HCT116 (cell line): ENCODE measurements around the gene RFX2. TPM values are rescaled to one million over a fixed set of nuclear protein-coding genes. Genes with fewer than 3 reads are reported as not detected.

ENCODE experiments used
- ATAC-seq: fragments of 200-7000 bp; cut with Tn5 transposase; 2 replicates; pipeline ENCODE4 v1.9.1; 2020; ENCODE audit warnings: mild to moderate bottlenecking, moderate library complexity
- BruUV-seq: library from RNA; stranded (reverse); fragments of 400-500 nt; replicated peaks from 2 replicates; lab custom pipeline; 2021; lab: Mats Ljungman, UMichigan
- CTCF ChIA-PET: fragments of 300-600 bp; sonication (Branson Sonifier 250); formaldehyde crosslinking; loops from one replicate; lab custom pipeline; 2021; ENCODE audit warnings: antibody characterized with exemption; lab: Charles Lee
- POLR2A ChIA-PET: fragments of 300-600, 350-600 bp; sonication (Branson Sonifier 250); formaldehyde crosslinking; loops from one replicate; lab custom pipeline; 2021; ENCODE audit warnings: antibody characterized with exemption; lab: Charles Lee
- RAD21 ChIA-PET, 2 experiments: fragments of 300-600 bp; sonication (Branson Sonifier 250); formaldehyde crosslinking; loops; one replicate each; lab custom pipeline; 2023; ENCODE audit warnings: low total read pairs in 2 of 2; ENCODE audit not compliant: uncharacterized antibody in 2 of 2, unreplicated experiment in 2 of 2, low non-redundant PET in 1 of 2; lab: Charles Lee
- DNase-seq: peaks from one replicate; pipeline ENCODE4 v3.0.0-alpha.2; 2010; ENCODE audit warnings: low read depth, low spot score
- H2AFZ ChIP-seq: fragments of 200-600 bp; shearing (Covaris generic), sonication (generic); 2 replicates; pipeline ENCODE4 v1.6.1; 2017; ENCODE audit warnings: low read depth, mixed run types, mixed read lengths, antibody characterized with exemption, low read length; ENCODE audit not compliant: poor library complexity, severe bottlenecking
- H3K27ac ChIP-seq: 2 replicates; pipeline ENCODE4 v1.5.1; 2012; ENCODE audit warnings: low read depth, low read length
- H3K27me3 ChIP-seq: fragments of 200-600 bp; sonication (generic); 2 replicates; pipeline ENCODE4 v1.6.1; 2016; ENCODE audit warnings: mixed run types, low read length, mixed read lengths; ENCODE audit not compliant: insufficient read depth
- H3K36me3 ChIP-seq, 2 experiments: fragments of 200-500 bp in 1 of 2; fragments of 200-600 bp in 1 of 2; sonication (Bioruptor generic) in 1 of 2; sonication (generic) in 1 of 2; 2 replicates each; pipeline versions ENCODE4 v1.5.1 to v1.6.1; 2014 to 2016; ENCODE audit warnings: low read length in 2 of 2, inconsistent platforms in 1 of 2, mixed read lengths in 1 of 2, mixed run types in 1 of 2; ENCODE audit not compliant: insufficient read depth in 2 of 2, control insufficient read depth in 1 of 2
- H3K4me1 ChIP-seq, 2 experiments: fragments of 200-600 bp in 1 of 2; sonication (generic) in 1 of 2; 2 replicates each; pipeline versions ENCODE4 v1.5.1 to v1.6.1; 2012 to 2017; ENCODE audit warnings: low read length in 2 of 2, inconsistent platforms in 1 of 2, mild to moderate bottlenecking in 1 of 2, mixed read lengths in 1 of 2, mixed run types in 1 of 2, moderate library complexity in 1 of 2; ENCODE audit not compliant: insufficient read depth in 2 of 2, control insufficient read depth in 1 of 2
- H3K4me2 ChIP-seq: fragments of 200-600 bp; sonication (generic); 2 replicates; pipeline ENCODE4 v1.6.1; 2017; ENCODE audit warnings: mixed run types, low read length, mixed read lengths
- H3K4me3 ChIP-seq, 2 experiments: fragments of 200-600 bp in 1 of 2; sonication (generic) in 1 of 2; replicated peaks in 1 of 2; 2 replicates each; pipeline ENCODE4 v1.5.1; 2011 to 2016; ENCODE audit warnings: low read length in 2 of 2, control low read depth in 1 of 2, low read depth in 1 of 2, mild to moderate bottlenecking in 1 of 2, mixed read lengths in 1 of 2, mixed run types in 1 of 2
- H3K79me2 ChIP-seq: fragments of 200-600 bp; sonication (generic); 2 replicates; pipeline ENCODE4 v1.6.1; 2017; ENCODE audit warnings: mild to moderate bottlenecking, mixed run types, low read length, moderate library complexity, mixed read lengths; ENCODE audit not compliant: insufficient read depth
- H3K9ac ChIP-seq: fragments of 200-600 bp; sonication (generic); 2 replicates; pipeline ENCODE4 v1.6.1; 2016; ENCODE audit warnings: low read length, mixed read lengths
- H3K9me2 ChIP-seq: fragments of 200-600 bp; sonication (generic), shearing (Covaris generic); 2 replicates; pipeline ENCODE4 v1.6.1; 2017; ENCODE audit warnings: mixed run types, mild to moderate bottlenecking, moderate library complexity; ENCODE audit not compliant: insufficient read depth
- H3K9me3 ChIP-seq, 2 experiments: fragments of 200-500 bp in 1 of 2; fragments of 200-600 bp in 1 of 2; sonication (Bioruptor generic) in 1 of 2; sonication (generic) in 1 of 2; 2 replicates each; pipeline ENCODE4 v1.6.1; 2014 to 2017; ENCODE audit warnings: low read length in 2 of 2, mixed read lengths in 2 of 2, inconsistent platforms in 1 of 2, low read depth in 1 of 2, mild to moderate bottlenecking in 1 of 2, mixed run types in 1 of 2, moderate library complexity in 1 of 2; ENCODE audit not compliant: control insufficient read depth in 1 of 2, insufficient read depth in 1 of 2
- H4K20me1 ChIP-seq: fragments of 200-600 bp; sonication (generic), shearing (Covaris generic); 2 replicates; pipeline ENCODE4 v1.6.1; 2017; ENCODE audit warnings: mixed run types, mild to moderate bottlenecking, moderate library complexity; ENCODE audit not compliant: insufficient read depth
- CBX3 ChIP-seq: IDR thresholded peaks from 2 replicates; pipeline ENCODE4 v1.6.1; 2012; ENCODE audit warnings: low read depth
- EGR1 ChIP-seq: IDR thresholded peaks from 2 replicates; pipeline ENCODE4 v1.6.1; 2012; ENCODE audit warnings: low read depth
- ELF1 ChIP-seq: IDR thresholded peaks from 2 replicates; pipeline ENCODE4 v1.6.1; 2012; ENCODE audit warnings: low read depth, borderline replicate concordance
- EZH2 ChIP-seq: fragments of 200-600 bp; sonication (generic); IDR thresholded peaks from 2 replicates; pipeline ENCODE4 v1.6.1; 2017; ENCODE audit warnings: antibody characterized with exemption, mixed run types
- EZH2phosphoT487 ChIP-seq: fragments of 200-600 bp; IDR thresholded peaks from 2 replicates; pipeline ENCODE4 v1.6.1; 2018; ENCODE audit warnings: antibody characterized with exemption, borderline replicate concordance
- FOSL1 ChIP-seq: IDR thresholded peaks from 2 replicates; pipeline ENCODE4 v1.6.1; 2012; ENCODE audit warnings: low read depth
- POLR2A ChIP-seq: IDR thresholded peaks from 2 replicates; pipeline ENCODE4 v1.7.0; 2011; ENCODE audit warnings: borderline replicate concordance; ENCODE audit not compliant: insufficient read depth, insufficient read length; ENCODE audit errors: extremely low read depth
- SIN3A ChIP-seq: IDR thresholded peaks from 2 replicates; pipeline ENCODE4 v1.6.1; 2012; ENCODE audit warnings: low read depth
- SRF ChIP-seq: IDR thresholded peaks from 2 replicates; pipeline ENCODE4 v1.6.1; 2012; ENCODE audit warnings: low read depth
- TCF7L2 ChIP-seq: IDR thresholded peaks from 2 replicates; pipeline ENCODE4 v1.7.0; 2011; ENCODE audit warnings: borderline replicate concordance, inconsistent platforms; ENCODE audit not compliant: insufficient read depth, insufficient read length; ENCODE audit errors: extremely low read depth
- ZFX ChIP-seq: fragments of 450-650 bp; IDR thresholded peaks from 2 replicates; pipeline ENCODE4 v1.6.1; 2017
- ZNF274 ChIP-seq: fragments of 200-500 bp; sonication (Bioruptor generic); IDR thresholded peaks from 2 replicates; pipeline ENCODE4 v1.6.1; 2014; ENCODE audit warnings: mild to moderate bottlenecking, low read depth, low read length, inconsistent platforms
- intact Hi-C: fragments of 100-400 bp; cut with micrococcal nuclease; formaldehyde crosslinking; loops from 2 replicates; pipeline ENCODE4 v1.10.0; 2022
- total RNA-seq: library from RNA; stranded (reverse); gene quantifications from one replicate; pipeline ENCODE4 v1.2.1, GENCODE V29; 2021; ENCODE audit not compliant: unreplicated experiment
- TF ChIP-seq, protein P1 (sequence below): IDR thresholded peaks from 2 replicates; pipeline ENCODE4 v1.6.1; 2012
- TF ChIP-seq, protein P2 (sequence below): IDR thresholded peaks from 2 replicates; pipeline ENCODE4 v1.6.1; 2012
- TF ChIP-seq, protein P3 (sequence below), 3 experiments: fragments of 200-600 bp in 1 of 3; sonication (generic) in 1 of 3; IDR thresholded peaks in 2 of 3; conservative IDR thresholded peaks in 1 of 3; 2 replicates each; pipeline ENCODE4 v1.5.1; 2012 to 2017; ENCODE audit warnings: low read depth in 2 of 3, low read length in 2 of 3, antibody characterized with exemption in 1 of 3, borderline replicate concordance in 1 of 3, control low read depth in 1 of 3, mild to moderate bottlenecking in 1 of 3, mixed read lengths in 1 of 3, mixed run types in 1 of 3, moderate library complexity in 1 of 3; ENCODE audit not compliant: insufficient read depth in 1 of 3
- TF ChIP-seq, protein P4 (sequence below): IDR thresholded peaks from 2 replicates; pipeline ENCODE4 v1.6.1; 2011; ENCODE audit warnings: mild to moderate bottlenecking, low read length, moderate library complexity; ENCODE audit not compliant: insufficient replicate concordance; ENCODE audit errors: extremely low read depth

RFX2 gene
- total RNA-seq, 1 experiment from 2014 or later, result 13.7 TPM

DNA sequence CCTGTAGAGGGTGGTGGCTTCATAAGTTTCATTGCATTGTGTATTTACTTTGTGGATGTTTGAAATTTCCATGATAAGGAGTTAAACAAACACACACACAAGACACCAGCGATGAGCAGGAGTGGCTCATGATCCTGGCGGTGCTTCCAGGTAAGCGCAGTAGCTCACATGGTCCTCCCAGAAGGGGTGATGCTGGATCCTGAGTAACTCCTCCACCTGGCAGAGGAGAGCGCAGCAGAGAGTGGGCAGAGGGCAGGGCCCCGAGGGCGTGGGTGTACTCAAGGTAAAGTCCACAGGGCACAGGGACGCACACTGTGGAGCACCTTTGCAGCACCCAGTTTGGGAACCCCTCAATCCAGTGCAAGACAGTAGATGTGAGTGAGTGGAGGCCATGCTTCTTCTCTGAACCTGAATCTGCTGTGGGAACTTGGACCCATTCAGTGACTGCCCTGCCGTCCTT, 54.0 kb downstream of the RFX2 start:
- intact Hi-C loops, result no loop called here
- no peak for ATAC-seq
- H4K20me1 ChIP-seq, result no peaks in the 10 kb centered on the region
- H3K36me3 ChIP-seq, result no peaks in the 10 kb centered on the region
- H3K4me1 ChIP-seq, result peaks cover 4 to 31% of the 10 kb centered on the region in 2 experiments; a peak in 3 of 4 replicates
- TF ChIP-seq SIN3A, result no peak
- TF ChIP-seq CBX3, result no peak
- TF ChIP-seq SRF, result no peak
- TF ChIP-seq, protein P1, sequence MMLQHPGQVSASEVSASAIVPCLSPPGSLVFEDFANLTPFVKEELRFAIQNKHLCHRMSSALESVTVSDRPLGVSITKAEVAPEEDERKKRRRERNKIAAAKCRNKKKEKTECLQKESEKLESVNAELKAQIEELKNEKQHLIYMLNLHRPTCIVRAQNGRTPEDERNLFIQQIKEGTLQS, result no peak
- TF ChIP-seq, protein P2, sequence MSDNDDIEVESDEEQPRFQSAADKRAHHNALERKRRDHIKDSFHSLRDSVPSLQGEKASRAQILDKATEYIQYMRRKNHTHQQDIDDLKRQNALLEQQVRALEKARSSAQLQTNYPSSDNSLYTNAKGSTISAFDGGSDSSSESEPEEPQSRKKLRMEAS, result no peak
- TF ChIP-seq, protein P3, sequence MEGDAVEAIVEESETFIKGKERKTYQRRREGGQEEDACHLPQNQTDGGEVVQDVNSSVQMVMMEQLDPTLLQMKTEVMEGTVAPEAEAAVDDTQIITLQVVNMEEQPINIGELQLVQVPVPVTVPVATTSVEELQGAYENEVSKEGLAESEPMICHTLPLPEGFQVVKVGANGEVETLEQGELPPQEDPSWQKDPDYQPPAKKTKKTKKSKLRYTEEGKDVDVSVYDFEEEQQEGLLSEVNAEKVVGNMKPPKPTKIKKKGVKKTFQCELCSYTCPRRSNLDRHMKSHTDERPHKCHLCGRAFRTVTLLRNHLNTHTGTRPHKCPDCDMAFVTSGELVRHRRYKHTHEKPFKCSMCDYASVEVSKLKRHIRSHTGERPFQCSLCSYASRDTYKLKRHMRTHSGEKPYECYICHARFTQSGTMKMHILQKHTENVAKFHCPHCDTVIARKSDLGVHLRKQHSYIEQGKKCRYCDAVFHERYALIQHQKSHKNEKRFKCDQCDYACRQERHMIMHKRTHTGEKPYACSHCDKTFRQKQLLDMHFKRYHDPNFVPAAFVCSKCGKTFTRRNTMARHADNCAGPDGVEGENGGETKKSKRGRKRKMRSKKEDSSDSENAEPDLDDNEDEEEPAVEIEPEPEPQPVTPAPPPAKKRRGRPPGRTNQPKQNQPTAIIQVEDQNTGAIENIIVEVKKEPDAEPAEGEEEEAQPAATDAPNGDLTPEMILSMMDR (IDR thresholded peaks at IDR 0.05 in 2 of 3, conservative IDR thresholded peaks at IDR 0.05 in 1 of 3; ENCODE audit: borderline replicate concordance in 1 of 3, insufficient read depth in 1 of 3, low read depth in 2 of 3, low read length in 2 of 3), result no peak
- TF ChIP-seq ZNF274, result no peak
- no peak for TF ChIP-seq EZH2phosphoT487
- TF ChIP-seq ZFX, result no peak
- TF ChIP-seq TCF7L2, result no peak
- no peak for TF ChIP-seq ELF1
- TF ChIP-seq POLR2A, result no peak
- TF ChIP-seq, protein P4, sequence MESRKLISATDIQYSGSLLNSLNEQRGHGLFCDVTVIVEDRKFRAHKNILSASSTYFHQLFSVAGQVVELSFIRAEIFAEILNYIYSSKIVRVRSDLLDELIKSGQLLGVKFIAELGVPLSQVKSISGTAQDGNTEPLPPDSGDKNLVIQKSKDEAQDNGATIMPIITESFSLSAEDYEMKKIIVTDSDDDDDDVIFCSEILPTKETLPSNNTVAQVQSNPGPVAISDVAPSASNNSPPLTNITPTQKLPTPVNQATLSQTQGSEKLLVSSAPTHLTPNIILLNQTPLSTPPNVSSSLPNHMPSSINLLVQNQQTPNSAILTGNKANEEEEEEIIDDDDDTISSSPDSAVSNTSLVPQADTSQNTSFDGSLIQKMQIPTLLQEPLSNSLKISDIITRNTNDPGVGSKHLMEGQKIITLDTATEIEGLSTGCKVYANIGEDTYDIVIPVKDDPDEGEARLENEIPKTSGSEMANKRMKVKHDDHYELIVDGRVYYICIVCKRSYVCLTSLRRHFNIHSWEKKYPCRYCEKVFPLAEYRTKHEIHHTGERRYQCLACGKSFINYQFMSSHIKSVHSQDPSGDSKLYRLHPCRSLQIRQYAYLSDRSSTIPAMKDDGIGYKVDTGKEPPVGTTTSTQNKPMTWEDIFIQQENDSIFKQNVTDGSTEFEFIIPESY, result no peak
- no peak for TF ChIP-seq EZH2
- TF ChIP-seq FOSL1, result no peak
- TF ChIP-seq EGR1, result no peak
- TF ChIP-seq, all 23 proteins: peak for 0
- Histone ChIP-seq H3K9me3 (no peaks in the 10 kb centered on the region), H3K4me2 (no peak overlapping the region), H3K27ac (no peak overlapping the region), H3K79me2 (no peaks in the 10 kb centered on the region; the same call in 1 of the 2 replicates), H3K27me3 (no peaks in the 10 kb centered on the region), H3K9me2 (no peaks in the 10 kb centered on the region), H3K4me3 (no peak overlapping the region), H3K9ac (no peak overlapping the region), H2AFZ (no peak overlapping the region)
- POLR2A ChIA-PET, result no interaction called here
- RAD21 ChIA-PET, result no interaction called here
- BruUV-seq, result no TSS peak
- no peak for DNase-seq
- CTCF ChIA-PET, result no interaction called here
